NCI-H1417 (cell line): ENCODE data around the gene LYSMD3.
"Not testable (repeated sequence)": the region's sequence is repeated elsewhere in the genome, so short reads cannot be mapped to it uniquely, and the experiment has no call there.

Experiments
- DNase-seq, 3 experiments: peaks; one replicate each; lab custom pipeline; 2025; lab: John Stamatoyannopoulos, UW

LYSMD3 gene

DNA sequence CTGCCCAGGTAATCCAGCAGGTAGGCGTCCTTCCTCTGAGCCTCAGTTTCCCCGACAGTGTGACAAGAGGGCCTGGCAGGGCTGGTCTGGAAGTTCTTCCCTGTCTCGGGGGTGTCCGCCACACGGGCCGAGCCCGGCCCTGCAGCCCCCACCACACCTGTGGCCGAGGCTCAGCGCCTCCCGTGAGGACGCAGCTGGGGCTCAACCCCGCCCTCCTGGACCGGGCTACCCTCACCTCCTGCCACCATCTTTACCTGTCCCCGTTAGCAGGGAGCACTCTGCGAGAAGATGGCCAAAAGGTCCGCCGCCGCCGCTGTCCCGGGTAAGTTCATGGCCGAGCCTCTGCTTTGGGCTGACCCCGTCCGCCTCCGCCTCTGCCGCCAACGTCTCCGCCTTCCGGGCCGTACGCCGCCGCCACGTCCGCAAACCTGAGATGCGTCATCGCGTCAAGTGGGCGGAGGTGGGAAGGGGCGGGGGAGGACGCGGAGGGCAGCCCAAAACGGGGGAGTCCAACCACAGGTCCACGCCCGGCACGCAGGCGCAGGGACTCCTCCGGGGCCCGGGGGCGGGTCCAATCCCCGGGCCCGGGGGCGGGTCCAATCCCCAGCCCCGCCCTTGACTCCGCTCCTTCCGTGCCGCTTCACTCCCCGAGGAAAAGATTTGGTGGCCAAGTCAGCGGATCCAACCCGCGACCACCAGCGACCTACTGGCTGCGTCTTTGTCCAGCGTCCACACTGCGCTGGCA is at the start of gene LYSMD3:
Gene LYSMD3 (minus strand): TSS at position 391 of the 745 bp plus-strand sequence. CDS start 4,295 bp downstream, outside the sequence.
- DNase-seq: peak; percentile 90 to 95 (median 95)

DNA sequence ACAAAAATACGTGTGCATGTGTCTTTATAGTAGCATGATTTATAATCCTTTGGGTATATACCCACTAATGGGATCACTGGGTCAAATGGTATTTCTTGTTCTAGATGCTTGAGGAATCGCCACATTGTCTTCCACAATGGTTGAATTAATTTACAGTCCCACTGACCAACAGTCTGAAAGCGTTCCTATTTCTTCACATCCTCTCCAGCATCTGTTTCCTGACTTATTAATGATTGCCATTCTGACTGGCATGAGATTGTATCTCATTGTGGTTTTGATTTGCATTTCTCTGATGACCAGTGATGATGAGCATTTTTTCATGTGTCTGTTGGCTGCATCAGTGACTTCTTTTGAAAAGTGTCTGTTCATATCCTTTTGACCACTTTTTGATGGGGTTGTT is 47.2 kb upstream of the LYSMD3 start:
- not testable (repeated sequence) for DNase-seq

DNA sequence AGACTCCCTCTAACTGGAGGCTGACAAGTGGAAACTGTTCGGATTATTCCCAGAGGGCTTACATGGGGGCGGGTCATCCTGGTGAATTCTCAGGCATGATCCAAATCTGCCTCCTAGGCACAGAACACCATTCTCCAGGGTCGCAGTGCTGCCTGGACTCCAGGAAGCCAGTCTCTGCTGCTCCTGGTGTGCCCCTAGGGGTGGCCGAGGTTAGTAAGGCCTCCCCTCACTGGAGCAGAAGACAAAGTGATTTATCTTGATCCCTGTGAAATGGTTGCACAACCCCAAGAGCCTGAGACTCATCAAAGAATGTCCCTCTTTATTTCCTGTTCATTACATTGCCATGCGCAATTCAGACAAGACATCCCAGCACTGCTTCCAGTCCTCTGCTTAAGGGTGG is 46.3 kb upstream of the LYSMD3 start:
- no peak for DNase-seq

DNA sequence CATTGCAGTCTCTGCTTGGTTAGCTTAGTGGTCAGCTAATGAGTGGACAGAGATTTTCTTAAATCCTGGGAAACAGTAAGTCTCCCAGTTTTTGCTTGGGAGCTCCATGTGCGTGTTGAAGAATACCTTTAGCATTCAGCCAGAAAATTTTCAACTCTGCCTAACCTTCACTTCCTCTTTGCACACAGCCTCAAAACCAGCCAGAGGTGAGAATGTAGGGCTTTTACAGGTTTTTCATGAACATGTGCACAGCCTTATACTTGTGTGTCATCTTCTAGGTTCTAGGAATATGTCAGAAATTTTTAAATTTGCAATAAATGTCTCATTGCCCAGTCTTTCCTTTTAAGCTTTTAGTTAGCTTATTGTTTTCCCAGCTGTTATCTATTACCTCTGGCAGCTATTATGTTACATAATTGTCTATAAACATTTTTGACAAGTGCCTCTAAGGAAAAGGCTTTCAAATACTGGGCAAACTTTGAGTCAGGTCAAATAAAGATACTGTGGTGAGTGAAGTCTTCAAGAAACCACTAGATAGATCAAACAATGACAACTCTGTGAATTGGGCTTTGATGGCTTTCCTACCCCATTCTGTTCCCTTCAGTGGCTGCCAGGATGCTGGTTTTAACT is 41.9 kb upstream of the LYSMD3 start:
- peak in 1 of 3 experiments; percentile 30 for DNase-seq

DNA sequence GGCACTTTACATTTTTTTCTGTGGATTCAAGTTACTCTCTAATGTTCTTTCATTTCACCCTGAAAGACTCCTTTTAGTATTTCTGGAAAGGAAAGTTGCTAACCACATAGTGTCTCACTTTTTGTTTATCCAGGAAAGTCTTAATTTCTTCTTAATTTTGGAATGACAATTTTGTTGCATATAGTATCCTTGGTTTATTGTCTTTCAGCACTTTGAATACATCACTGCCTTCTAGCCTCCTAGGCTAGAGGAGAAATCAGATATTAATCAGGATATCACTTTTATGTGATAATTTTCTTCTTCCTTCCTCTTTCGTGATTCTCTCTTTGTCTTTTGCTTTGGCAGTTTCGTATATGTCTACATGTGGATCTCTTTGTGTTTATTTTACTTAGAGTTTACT is 40.6 kb upstream of the LYSMD3 start:
- no peak for DNase-seq

DNA sequence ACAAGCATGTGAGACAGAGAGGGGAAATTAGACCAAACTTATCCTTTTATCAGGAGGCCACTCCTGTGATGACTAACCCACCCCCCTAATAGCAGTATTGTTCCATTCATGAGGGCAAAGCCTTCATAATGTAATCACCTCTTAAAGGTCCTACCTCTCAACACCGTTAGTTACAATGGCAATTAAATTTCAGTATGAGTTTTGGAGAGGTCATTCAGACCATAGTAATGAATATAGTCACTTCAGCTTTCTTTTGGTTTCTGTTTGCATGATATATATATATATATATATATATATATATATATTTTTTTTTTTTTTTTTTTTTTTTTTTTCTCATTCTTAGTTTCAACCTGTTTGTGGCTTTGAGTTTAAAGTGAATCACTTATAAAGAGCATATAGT is 39.7 kb upstream of the LYSMD3 start:
- no peak for DNase-seq

DNA sequence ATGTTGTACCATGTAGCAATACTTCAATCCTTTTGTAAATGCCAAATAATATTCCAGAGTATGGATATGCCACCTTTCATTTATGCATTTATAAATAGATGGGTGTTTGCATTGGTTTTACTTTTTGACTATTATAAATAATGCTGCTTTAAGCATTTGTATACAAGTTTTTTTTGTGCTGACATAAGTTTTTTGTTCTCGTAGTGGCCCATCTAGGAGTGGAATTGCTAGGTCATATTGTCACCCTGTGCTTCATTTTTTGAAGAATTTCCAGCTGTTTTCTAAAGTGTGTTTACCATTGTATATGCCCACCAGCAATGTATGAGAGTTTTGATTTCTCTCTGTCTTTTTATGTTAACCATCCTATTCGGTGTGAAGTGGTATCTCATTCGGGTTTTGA is 36.1 kb upstream of the LYSMD3 start:
- DNase-seq: no peak

DNA sequence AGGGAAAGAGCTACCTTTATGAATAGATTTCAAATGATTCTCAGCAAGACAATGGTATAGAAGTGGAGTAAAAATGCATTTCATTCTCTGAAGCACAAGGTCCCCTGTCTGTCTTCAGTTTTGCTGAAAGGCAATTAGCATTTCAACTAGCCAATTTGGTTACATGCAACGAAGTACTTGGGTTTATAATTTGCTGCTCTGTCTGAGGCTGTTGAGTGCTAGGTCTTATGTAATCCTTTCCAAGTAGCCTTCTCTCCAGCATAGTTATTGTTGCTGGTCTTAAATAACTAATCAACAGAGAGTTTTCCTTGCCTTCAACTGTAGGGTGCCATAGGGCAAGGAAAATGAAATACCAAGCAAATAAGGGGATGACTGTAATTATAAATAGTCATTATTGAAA is 33.7 kb upstream of the LYSMD3 start:
- DNase-seq: peak in 1 of 3 experiments; percentile 16

DNA sequence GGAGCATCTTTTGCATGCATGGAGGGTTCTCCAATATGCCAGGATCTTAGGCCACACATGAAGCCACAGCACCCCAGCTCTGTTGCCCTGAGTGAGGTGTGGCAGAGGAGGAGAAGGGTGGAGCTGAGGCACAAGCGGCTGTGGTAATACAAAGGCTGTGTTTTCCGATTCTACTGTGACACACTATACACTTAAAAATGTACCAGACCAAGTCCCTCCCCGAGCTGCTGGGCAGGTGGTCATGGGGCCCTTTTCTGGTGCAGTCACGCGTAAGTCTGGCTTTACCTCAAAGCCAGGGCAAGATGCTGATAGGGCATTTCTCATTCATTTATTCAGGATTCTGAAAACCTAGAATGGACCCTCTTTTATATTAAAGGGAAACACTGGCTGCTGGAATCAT is 33.0 kb upstream of the LYSMD3 start:
- DNase-seq: peak in 1 of 3 experiments; percentile 61

DNA sequence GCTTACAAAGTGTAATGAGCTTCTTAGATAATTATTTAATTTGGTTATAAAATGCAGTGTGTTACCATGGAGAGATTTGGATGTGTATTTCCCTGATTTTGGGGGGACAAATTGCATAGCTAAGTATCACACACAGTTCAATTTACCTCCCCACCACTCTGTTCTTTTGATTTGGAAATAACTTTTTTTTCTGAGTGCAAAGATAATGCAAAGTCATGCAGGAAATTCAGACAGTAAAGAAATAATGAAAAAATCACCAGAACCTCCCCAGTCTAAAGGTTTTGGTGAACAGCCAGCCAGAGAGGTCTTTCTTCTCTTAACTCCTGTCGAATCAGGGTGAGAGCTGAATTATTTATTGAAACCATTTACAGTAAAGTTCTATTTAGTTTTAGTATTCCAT is 32.4 kb upstream of the LYSMD3 start:
- DNase-seq: no peak

DNA sequence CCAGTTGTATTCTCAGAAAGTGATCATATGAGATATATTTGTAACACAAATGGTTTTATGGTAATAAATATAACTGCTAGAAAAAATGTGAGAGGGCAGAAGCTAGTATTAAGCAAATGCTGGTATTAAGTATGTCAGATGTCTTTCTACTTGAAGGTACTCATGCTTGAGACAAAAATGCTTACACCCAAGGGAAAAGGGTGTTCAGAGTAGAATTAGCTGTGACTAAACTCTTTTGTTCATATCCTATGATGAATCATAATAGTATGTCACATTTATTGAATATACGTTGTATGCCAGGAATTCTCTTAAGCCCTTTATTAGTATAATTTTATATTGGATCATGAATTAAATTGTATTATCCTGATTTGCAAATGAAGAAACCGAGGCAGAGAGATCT is 31.4 kb upstream of the LYSMD3 start:
- no peak for DNase-seq

DNA sequence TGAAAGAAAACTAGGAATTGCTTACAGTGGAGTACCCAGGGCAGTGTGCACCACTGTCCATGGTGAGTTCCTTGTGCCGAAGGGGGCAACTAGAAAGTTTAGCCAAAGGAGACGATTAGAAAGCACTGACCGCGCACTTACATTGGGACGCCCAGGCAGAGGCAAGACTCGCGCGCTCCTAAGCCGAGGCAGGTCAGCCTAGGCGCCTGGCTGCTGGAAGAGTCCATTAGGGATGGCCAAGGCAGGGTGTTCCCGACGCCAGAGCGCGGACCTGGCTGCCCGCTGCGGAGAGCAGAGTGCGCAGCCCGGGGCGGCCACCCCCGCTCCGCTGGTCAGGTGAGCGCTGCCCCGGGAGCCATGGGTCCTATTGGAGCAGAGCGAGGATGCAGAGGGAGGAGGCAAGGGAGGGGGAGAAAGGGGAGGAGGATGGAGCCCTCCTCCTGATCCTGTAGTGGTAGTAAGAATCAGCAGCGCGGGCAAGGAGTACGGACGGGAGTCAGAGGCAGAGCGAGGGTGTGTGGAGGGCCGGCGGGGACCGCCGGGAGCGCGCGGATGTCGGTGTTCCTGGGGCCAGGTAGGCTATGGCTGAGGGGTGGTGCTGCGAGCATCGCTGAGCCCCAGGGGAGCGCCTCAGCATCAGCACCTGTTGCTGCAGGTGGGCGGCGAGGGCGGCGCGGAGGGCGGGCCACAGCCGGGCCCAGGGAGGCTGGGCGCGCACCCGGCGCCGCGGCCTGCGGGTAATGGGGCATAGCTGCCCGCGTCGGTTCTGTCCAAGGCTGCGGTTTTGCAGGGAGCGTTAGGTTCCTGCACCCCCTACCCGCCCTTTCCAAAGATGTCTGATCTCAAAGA is 29.2 kb upstream of the LYSMD3 start, which contains the start of gene ADGRV1:
Gene ADGRV1 (plus strand): TSS at position 454 of the 849 bp plus-strand sequence. CDS start 99 bp downstream, at position 553.
- DNase-seq: peak in 1 of 3 experiments; percentile 96

DNA sequence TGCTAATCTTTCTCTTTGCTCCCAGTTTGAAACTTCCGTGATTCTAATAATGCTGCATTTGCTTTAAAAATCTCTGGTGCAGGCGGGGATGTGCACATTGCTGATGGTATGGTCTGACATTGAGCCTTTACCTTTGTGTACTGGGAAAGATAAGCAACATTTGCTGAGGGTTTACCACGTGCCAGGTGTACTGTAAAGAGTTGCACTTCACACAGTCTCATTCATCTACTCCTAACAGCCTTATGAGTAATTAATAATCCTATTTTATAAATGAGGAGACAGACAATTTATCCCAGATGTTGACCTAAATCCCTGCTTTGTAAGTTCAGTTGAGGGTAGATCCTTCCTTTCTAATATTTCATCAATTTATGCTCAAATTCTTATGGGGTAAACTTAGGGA is 28.5 kb upstream of the LYSMD3 start:
- no peak for DNase-seq

DNA sequence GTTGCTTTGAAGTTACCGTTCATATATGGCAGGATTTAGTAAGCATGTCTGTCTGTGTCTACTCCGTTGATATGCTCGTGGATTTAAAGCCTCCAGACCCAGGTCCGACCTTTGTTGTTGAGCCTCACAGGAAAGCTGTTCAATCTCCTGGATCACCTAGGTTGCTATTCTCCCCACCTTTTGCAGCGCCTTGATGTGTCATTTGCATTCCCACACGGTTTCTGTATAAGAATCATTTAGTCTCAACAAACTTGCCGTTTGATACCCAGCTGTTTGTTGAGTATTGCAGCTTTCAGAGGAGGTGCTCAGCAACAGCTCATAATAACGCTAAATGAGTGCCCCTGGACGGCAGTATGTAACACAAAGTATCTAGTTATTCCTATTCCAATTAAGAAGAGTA is 28.0 kb upstream of the LYSMD3 start:
- DNase-seq: peak in 1 of 3 experiments; percentile 23

DNA sequence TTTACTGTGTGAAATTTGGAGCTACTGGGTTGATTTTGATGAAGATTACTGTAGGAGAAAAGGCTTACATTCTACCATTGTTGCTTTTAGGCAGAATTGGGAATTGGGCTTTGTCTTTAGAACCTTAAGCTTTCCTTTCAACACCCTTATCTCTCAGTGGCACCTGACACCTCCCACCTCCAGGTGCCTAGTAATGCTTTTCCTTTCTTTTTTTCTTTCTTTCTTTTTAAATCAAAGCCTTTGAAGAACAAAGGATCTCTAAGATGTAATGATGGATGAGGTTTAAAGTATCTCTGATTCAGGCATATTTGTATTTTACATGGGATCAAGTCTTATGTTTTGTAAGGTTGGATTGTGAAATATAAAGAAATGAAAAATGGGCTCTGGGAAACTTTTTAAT is 26.3 kb upstream of the LYSMD3 start:
- no peak for DNase-seq

DNA sequence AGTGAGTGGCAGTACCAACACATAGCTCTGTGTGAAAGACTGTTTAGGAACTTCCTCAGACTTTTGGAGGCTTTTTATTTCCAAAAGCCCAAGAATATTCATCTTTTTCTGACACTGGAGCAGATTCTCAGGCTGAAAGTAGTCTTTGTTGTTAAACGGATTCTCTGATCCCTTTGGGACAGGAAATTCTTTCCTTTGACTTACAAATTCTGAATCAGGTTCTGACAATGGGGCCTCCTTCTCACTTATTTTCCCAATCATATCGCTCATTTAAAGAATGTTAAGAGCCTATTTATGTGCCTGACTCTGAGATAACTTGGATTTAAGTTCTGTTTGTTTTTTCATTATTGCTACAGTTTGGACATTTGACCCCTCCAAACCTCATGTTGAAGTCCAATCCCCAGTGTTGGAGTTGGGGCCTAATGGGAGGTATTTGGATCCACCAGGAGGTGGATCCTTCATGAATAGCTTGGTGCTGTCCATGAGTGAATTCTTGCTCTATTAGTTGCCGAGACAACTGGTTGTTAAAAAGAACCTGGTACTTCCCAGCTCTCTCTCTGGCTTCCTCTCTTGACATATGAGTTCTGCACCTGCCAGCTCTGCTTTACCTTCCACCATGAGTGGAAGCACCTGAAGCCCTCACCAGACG is 25.1 kb upstream of the LYSMD3 start:
- no peak for DNase-seq

DNA sequence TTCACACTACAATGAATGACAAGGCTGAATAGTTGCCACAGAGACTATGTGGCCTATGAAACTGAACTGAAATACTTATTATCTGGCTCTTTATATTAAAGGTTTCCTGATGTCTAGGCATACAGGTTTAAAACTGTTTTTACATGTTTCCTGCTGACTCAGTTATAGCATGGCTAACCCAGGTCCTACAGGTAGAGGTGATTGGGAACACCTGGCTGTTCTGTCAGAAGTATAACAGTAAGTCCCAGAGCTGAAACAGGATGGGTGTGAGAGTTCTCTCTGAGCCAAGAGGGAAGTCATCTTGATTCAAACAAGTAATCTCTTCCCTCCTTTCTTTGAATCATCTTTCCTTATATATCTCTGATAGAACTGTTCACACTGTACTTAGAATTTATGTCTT is 24.3 kb upstream of the LYSMD3 start:
- DNase-seq: no peak

DNA sequence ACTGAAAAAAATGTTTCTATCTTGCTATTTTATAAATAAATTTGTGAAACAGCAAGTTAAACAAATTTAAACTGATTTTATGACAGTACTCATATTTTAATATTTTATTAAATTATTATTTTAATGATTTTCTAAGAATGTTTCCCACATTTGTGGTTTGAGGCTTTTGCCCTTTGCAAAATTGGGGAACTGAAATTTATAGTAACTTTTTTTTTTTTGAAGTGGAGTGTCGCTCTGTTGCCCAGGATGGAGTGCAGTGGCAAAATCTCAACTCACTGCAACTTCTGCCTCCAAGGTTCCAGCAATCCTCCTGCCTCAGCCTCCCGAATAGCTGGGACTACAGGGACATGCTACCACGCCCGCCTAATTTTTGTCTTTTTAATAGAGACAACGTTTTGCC is 22.0 kb upstream of the LYSMD3 start:
- DNase-seq: no peak

DNA sequence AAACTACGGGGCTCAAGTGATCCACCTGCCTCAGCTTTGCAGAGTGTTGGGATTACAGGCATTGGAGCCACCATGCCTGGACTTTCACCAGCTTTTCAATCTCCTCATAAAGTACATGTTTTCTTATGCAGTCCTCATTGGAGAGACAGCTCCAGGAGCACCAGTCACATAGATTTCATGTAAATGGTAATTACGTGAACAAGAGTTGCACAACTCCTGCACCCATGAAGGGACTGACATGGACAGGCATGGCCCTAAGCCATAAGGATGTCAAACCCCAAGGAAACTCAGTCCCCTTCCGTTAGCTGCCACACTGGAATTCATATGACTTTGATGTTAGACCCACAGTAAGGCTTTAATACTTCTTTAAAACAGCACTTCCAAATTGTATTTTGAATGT is 21.6 kb upstream of the LYSMD3 start:
- DNase-seq: no peak

DNA sequence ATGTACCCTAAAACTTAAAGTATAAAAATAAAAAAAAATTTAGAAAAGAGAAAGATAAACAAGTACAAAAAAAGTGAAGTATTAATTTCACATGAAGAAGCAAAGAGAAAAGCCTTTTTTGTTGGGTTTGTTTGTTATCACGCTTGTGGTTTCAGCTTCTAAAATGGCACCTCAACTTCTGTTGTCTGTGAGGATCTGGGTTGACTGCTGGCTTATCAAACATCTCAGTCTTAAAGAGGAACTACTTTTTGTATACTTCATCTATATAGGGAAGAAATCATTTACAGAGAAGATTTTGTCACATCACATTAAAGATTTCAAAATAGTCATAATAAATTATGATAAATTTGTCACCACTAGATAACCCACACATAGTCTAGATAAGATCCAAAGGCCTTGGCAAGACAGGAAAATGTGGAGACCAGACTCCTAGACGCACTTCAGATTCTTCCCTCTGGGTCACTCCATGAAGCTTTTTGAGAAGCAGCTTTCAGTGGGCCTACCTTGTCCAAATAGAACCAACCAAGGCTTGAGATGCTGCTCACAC is 20.4 kb upstream of the LYSMD3 start:
- no peak for DNase-seq

DNA sequence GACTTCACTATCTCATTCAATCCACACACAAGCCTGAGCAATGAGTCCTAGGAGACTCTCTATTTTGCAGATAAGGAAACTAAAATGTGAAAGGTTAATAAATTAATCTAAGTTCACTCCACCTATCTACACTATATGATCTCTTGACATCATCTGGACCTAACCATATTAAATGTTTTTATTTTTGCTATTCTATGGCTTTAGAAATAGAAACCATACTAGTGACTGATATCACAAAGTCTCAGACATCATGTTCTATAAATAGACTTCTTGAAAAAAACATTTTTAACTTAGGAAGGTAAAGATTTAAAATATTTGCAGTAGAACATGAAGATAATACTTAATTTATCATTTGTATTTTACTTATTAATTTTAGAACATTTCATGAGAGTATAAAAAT is 19.8 kb upstream of the LYSMD3 start:
- DNase-seq: no peak

DNA sequence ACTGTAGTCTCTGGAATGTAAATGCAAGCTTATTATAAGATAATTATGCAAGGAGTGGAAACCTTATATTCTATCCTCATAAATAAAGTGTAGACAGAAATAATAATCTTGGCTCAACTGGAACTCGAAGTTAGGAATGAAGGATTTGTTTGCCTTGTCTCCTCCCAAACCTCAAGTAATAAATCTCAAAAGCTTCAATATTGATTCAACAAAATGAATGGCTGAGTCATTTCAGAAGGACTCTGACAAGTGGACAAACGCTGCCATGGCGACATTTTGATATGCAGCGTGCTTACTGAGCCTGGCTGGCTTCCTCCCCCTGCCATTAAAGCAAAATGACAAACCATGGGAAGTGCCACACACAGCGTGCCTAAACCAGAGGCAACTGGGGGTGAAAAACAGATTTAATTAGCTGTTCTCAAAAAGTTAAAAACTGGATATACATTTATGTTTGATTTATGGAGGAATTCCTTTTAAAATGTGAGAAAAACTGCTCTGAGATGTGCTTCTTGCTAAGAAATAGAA is 18.7 kb upstream of the LYSMD3 start:
- peak; percentile 73 to 94 (median 91) for DNase-seq
